Lung (tissue), 12 donors: ENCODE data around the gene NIF3L1. TPM values are rescaled to one million over a fixed set of nuclear protein-coding genes. Genes with fewer than 3 reads are reported as not detected.

Experiments
- ATAC-seq: fragments of 200-7000 bp; cut with Tn5 transposase; one replicate; pipeline ENCODE4 v1.9.1; 2020; ENCODE audit warnings: moderate number of reproducible peaks; ENCODE audit not compliant: insufficient read depth, low FRiP score
- DNase-seq, 3 donors: peaks; one replicate each; pipeline ENCODE4 v3.0.0-alpha.2; 2013 to 2017
- H3K27ac ChIP-seq, 2 donors: one replicate each; pipeline ENCODE4 v1.5.1; 2013; ENCODE audit warnings: mild to moderate bottlenecking in 2 of 2, moderate library complexity in 2 of 2, control low read depth in 1 of 2, inconsistent platforms in 1 of 2, low read depth in 1 of 2, low read length in 1 of 2
- H3K27me3 ChIP-seq, 3 donors: one replicate each; pipeline ENCODE4 v1.5.1; 2013; ENCODE audit warnings: low read length in 2 of 3; ENCODE audit not compliant: control insufficient read depth in 3 of 3, insufficient read depth in 3 of 3
- H3K36me3 ChIP-seq, 4 donors: one replicate each; pipeline ENCODE4 v1.5.1; 2013; ENCODE audit warnings: low read length in 4 of 4, mild to moderate bottlenecking in 1 of 4, moderate library complexity in 1 of 4; ENCODE audit not compliant: control insufficient read depth in 4 of 4, insufficient read depth in 4 of 4
- H3K4me1 ChIP-seq, 5 donors: one replicate each; pipeline ENCODE4 v1.5.1; 2013; ENCODE audit warnings: low read length in 5 of 5, mild to moderate bottlenecking in 2 of 5, moderate library complexity in 1 of 5; ENCODE audit not compliant: control insufficient read depth in 5 of 5, insufficient read depth in 5 of 5
- H3K4me3 ChIP-seq: one replicate; pipeline ENCODE4 v1.5.1; 2013; ENCODE audit warnings: mild to moderate bottlenecking, control low read depth, moderate library complexity
- H3K9ac ChIP-seq, 2 donors: one replicate each; pipeline ENCODE4 v1.5.1; 2013; ENCODE audit warnings: low read length in 2 of 2, control low read depth in 1 of 2; ENCODE audit not compliant: insufficient read depth in 1 of 2
- H3K9me3 ChIP-seq, 4 donors: one replicate each; pipeline ENCODE4 v1.5.1; 2013; ENCODE audit warnings: low read length in 3 of 4, mild to moderate bottlenecking in 1 of 4, moderate library complexity in 1 of 4; ENCODE audit not compliant: control insufficient read depth in 4 of 4, insufficient read depth in 3 of 4
- CTCF ChIP-seq: IDR thresholded peaks from 2 replicates; pipeline ENCODE4 v1.5.1; 2012; ENCODE audit warnings: mild to moderate bottlenecking; ENCODE audit errors: control extremely low read depth, extremely low read depth
- WGBS, 2 donors: extraction: QIAGEN DNeasy Blood & Tissue Kit; methylation state at CpG; one replicate each; pipeline ENCODE4 v1.1.7; 2013; 5-methylcytosine and 5-hydroxymethylcytosine counted together
- polyA plus RNA-seq, 2 donors: library from polyadenylated mRNA; stranded (reverse); fragments of 200-250 nt; gene quantifications; one replicate each; pipeline ENCODE4 v1.2.1, GENCODE V29; 2013
- total RNA-seq, 2 donors: library from RNA; depleted of rRNA in 1 of 2; stranded (reverse); fragments of >200 nt in 1 of 2; gene quantifications; one replicate each; pipeline ENCODE4 v1.2.1, GENCODE V29; 2014 to 2021
- donor health status: control.
- donor health status: control.
- donor health status: Bipolar disorder and iron deficiency.
- donor health status: healthy.
- donor health status: DM: yes; HTN: yes; CAD: no.

NIF3L1 gene
- total and polyA plus RNA-seq, 4 donors: 15.8 to 23.5 (median 23.0) TPM

GRCh38 chr2:200869014-200869413 is 20.2 kb upstream of the NIF3L1 start:
- H3K4me1 ChIP-seq: peaks cover 0 to 9% (median 3%) of the 10 kb centered on the region in 5 donors
- H3K27ac ChIP-seq: no peak overlapping the region
- H3K9ac ChIP-seq: no peak overlapping the region
- H3K4me3 ChIP-seq: no peak overlapping the region
- WGBS, 2 donors: 69 to 71% methylated on average over 2 of the region's 2 CpGs
- peaks cover 0 to 13% (median 7%) of the 10 kb centered on the region in 4 donors for H3K36me3 ChIP-seq
- ATAC-seq (no peak), DNase-seq (no peak)
- no peaks in the 10 kb centered on the region for H3K9me3 ChIP-seq
- no peak for TF ChIP-seq CTCF
- no peaks in the 10 kb centered on the region for H3K27me3 ChIP-seq

- no peak overlapping the region for H3K4me3 ChIP-seq
- 62 to 70% methylated on average over 3 of the region's 3 CpGs for WGBS, 2 donors
- H3K36me3 ChIP-seq: peaks cover 6 to 23% (median 16%) of the 10 kb centered on the region in 4 donors
Measured at GRCh38 chr2:200871151-200871550, 18.0 kb upstream of the NIF3L1 start.

GRCh38 chr2:200873560-200873959 is 15.6 kb upstream of the NIF3L1 start:
- ATAC-seq (no peak), DNase-seq (no peak)
- peaks cover 10 to 32% (median 22%) of the 10 kb centered on the region in 4 donors for H3K36me3 ChIP-seq
- H3K9ac ChIP-seq: no peak overlapping the region
- H3K4me3 ChIP-seq: no peak overlapping the region
- TF ChIP-seq CTCF: no peak
- H3K27ac ChIP-seq: no peak overlapping the region
- H3K27me3 ChIP-seq: no peaks in the 10 kb centered on the region
- WGBS, 2 donors: 97 to 98% methylated on average over 6 of the region's 6 CpGs
- H3K4me1 ChIP-seq: peaks cover 0 to 7% (median 0%) of the 10 kb centered on the region in 5 donors
- no peaks in the 10 kb centered on the region for H3K9me3 ChIP-seq

More at GRCh38 chr2:200871151-200871550, 18.0 kb upstream of the NIF3L1 start:
- H3K9me3 ChIP-seq: no peaks in the 10 kb centered on the region
- DNase-seq (no peak), ATAC-seq (no peak)
- no peak overlapping the region for H3K27ac ChIP-seq
- no peak overlapping the region for H3K9ac ChIP-seq
- TF ChIP-seq CTCF: no peak
- H3K4me1 ChIP-seq: peaks cover 0 to 9% (median 3%) of the 10 kb centered on the region in 5 donors
- H3K27me3 ChIP-seq: no peaks in the 10 kb centered on the region

- H3K36me3 ChIP-seq: peaks cover 19 to 48% (median 32%) of the 10 kb centered on the region in 4 donors
- H3K27ac ChIP-seq: no peak overlapping the region
- DNase-seq (no peak), ATAC-seq (no peak)
- H3K4me1 ChIP-seq: peaks cover 0 to 5% (median 0%) of the 10 kb centered on the region in 5 donors
- no peak overlapping the region for H3K9ac ChIP-seq
- H3K27me3 ChIP-seq: no peaks in the 10 kb centered on the region
- no peak overlapping the region for H3K4me3 ChIP-seq
- TF ChIP-seq CTCF: no peak
- no peaks in the 10 kb centered on the region for H3K9me3 ChIP-seq
Measured at GRCh38 chr2:200877443-200877842, 11.7 kb upstream of the NIF3L1 start.
